Common myeloid progenitor, CD34-positive (primary cell): Measurements from ENCODE around the gene NRP2.

Source experiments
- CTCF ChIA-PET: fragments of 350-600 bp; sonication (Branson Sonifier 250); formaldehyde crosslinking; loops from one replicate; lab custom pipeline; 2021; ENCODE audit warnings: antibody characterized with exemption; lab: Charles Lee
- POLR2A ChIA-PET: fragments of 350-600 bp; sonication (Branson Sonifier 250); formaldehyde crosslinking; loops from one replicate; lab custom pipeline; 2021; ENCODE audit warnings: antibody characterized with exemption; lab: Charles Lee
- DNase-seq, 3 donors: peaks; one replicate each; pipeline versions ENCODE4 v3.0.0 to v3.0.0-alpha.2; 2013
- H3K27ac ChIP-seq, 2 experiments: 1 replicate in 1 of 2; 2 replicates in 1 of 2; pipeline ENCODE4 v1.7.0; 2013; ENCODE audit warnings: inconsistent platforms in 2 of 2, low read length in 2 of 2, mild to moderate bottlenecking in 2 of 2, low read depth in 1 of 2, moderate library complexity in 1 of 2; ENCODE audit not compliant: severe bottlenecking in 2 of 2, insufficient read depth in 1 of 2, poor library complexity in 1 of 2
- H3K27me3 ChIP-seq, 5 experiments: replicated peaks in 2 of 5; 1 replicate in 3 of 5; 2 replicates in 2 of 5; pipeline versions ENCODE4 v1.6.1 to v1.7.0; 2013; ENCODE audit warnings: low read length in 4 of 5, mild to moderate bottlenecking in 2 of 5, moderate library complexity in 2 of 5, inconsistent platforms in 1 of 5; ENCODE audit not compliant: insufficient read depth in 5 of 5, control insufficient read depth in 4 of 5
- H3K36me3 ChIP-seq, 4 experiments: 1 replicate in 2 of 4; 2 replicates in 2 of 4; pipeline versions ENCODE4 v1.6.1 to v1.7.0; 2013; ENCODE audit warnings: low read length in 3 of 4, control low read depth in 1 of 4, mild to moderate bottlenecking in 1 of 4; ENCODE audit not compliant: control insufficient read depth in 4 of 4, insufficient read depth in 4 of 4
- H3K4me1 ChIP-seq, 4 experiments: 1 replicate in 3 of 4; 2 replicates in 1 of 4; pipeline versions ENCODE4 v1.6.1 to v1.7.1; 2013; ENCODE audit warnings: low read length in 3 of 4, mild to moderate bottlenecking in 3 of 4, control low read depth in 1 of 4, inconsistent platforms in 1 of 4, moderate library complexity in 1 of 4; ENCODE audit not compliant: control insufficient read depth in 4 of 4, insufficient read depth in 4 of 4; ENCODE audit errors: control extremely low read depth in 1 of 4
- H3K4me3 ChIP-seq, 7 experiments: 1 replicate in 4 of 7; 2 replicates in 3 of 7; pipeline versions ENCODE4 v1.5.1 to v1.7.0; 2013; ENCODE audit warnings: mild to moderate bottlenecking in 7 of 7, low read length in 6 of 7, moderate library complexity in 6 of 7, inconsistent platforms in 2 of 7, low read depth in 2 of 7, control low read depth in 1 of 7; ENCODE audit not compliant: insufficient read depth in 4 of 7, control insufficient read depth in 1 of 7; ENCODE audit errors: extremely low read depth in 1 of 7
- H3K9me3 ChIP-seq, 5 experiments: 1 replicate in 4 of 5; 2 replicates in 1 of 5; pipeline versions ENCODE4 v1.6.1 to v1.7.1; 2013; ENCODE audit warnings: low read length in 4 of 5, mild to moderate bottlenecking in 2 of 5, inconsistent platforms in 1 of 5, low read depth in 1 of 5, moderate library complexity in 1 of 5; ENCODE audit not compliant: control insufficient read depth in 4 of 5, insufficient read depth in 2 of 5; ENCODE audit errors: control extremely low read depth in 1 of 5
- WGBS: methylation state at CpG from one replicate; pipeline ENCODE4 v1.1.5; 2013; ENCODE audit not compliant: insufficient coverage; 5-methylcytosine and 5-hydroxymethylcytosine counted together

NRP2 gene

DNA sequence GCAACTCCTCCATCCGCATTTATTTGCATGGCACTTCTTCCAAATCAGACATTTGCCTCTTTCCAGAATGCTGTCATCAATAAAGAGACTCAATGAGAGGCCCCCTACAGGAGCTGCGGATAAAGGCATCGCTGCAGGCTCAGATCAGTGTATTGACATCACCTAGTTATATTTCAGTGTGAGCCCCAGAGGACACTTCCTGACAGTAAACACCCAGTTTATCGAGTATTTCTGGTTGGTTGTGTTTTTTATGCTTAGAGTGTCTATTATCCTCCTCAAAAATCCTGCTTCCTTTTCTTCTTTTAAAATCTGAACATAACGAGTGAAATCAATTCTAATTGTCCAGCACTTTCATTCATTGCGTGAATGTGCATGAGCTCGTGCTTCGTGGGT lies 38.8 kb downstream of the NRP2 start:
- ChIA-PET POLR2A (interaction anchor here (1.0 kb wide), 1 partner anchor 94 kb away, joined by 3 read pairs; no protein-coding TSS in a partner anchor), CTCF (interaction anchor here (0.7 to 0.9 kb wide), 4 partner anchors 8 to 42 kb away, joined by 3 to 5 read pairs (median 3); no protein-coding TSS in a partner anchor)
- Histone ChIP-seq H3K9me3 (no peaks in the 10 kb centered on the region), H3K4me3 (no peak overlapping the region), H3K36me3 (no peaks in the 10 kb centered on the region), H3K27ac (no peak overlapping the region), H3K27me3 (peaks cover 0 to 2% (median 0%) of the 10 kb centered on the region in 5 experiments), H3K4me1 (peaks cover 0 to 16% (median 0%) of the 10 kb centered on the region in 4 experiments)
- DNase-seq = peak in 1 of 3 donors; percentile 26
- WGBS = 100% methylated on average over 4 of the region's 8 CpGs

DNA sequence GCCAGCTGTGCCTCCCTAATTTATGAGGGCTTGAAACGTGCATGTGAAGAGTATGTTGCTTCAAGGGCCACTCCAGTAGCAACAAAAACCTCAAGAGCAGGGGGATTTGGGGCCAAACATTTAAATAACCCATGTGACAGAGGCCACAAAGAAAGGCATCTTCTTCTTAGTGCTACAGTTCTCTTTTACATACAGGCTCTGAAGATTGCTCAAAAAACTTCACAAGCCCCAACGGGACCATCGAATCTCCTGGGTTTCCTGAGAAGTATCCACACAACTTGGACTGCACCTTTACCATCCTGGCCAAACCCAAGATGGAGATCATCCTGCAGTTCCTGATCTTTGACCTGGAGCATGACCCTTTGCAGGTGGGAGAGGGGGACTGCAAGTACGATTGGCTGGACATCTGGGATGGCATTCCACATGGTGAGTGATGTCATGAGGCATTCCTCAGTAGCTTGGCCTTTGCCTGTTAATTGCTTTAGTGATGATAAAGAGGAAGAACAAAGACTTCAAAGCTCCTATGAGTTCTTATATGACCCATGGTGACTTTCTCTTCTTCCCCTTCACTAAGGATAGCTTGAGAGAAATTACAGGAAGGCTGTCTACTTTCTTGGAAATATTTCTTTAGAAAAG lies 40.1 kb downstream of the NRP2 start:
- ChIA-PET CTCF (interaction anchor here (0.7 to 1.5 kb wide), 4 partner anchors 9 to 46 kb away, joined by 3 to 4 read pairs (median 3); no protein-coding TSS in a partner anchor), POLR2A (no interaction called here)
- Histone ChIP-seq H3K4me1 (peaks cover 0 to 16% (median 0%) of the 10 kb centered on the region in 4 experiments), H3K4me3 (no peak overlapping the region), H3K36me3 (no peaks in the 10 kb centered on the region), H3K27me3 (no peaks in the 10 kb centered on the region), H3K27ac (no peak overlapping the region), H3K9me3 (no peaks in the 10 kb centered on the region)
- DNase-seq = peak in 1 of 3 donors; percentile 46
- WGBS = 100% methylated on average over 3 of the region's 4 CpGs

DNA sequence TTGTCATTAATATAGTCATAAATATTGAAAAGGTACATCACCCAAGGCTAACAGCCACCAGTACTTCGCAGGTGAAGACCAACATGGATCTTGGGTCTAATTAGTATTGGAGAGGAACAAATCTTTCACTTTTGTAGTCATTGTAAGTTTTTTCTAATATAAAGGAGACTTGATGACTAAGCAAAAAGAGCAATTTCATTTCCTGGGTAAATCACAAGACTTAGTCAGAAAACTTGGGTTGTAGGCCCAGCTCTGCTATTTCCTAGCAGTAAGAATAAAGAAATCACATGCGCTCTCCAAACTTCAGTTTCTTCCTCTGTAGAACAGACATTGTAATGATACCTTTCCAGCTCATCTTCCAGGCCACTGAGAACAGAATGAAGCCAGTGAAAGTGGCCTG lies 40.9 kb downstream of the NRP2 start:
- CTCF ChIA-PET = interaction anchor here (1.3 to 1.5 kb wide), 2 partner anchors 8 to 39 kb away, joined by 3 read pairs; no protein-coding TSS in a partner anchor
- no CpG with 5 or more reads among the region's 2 CpGs for WGBS
- POLR2A ChIA-PET = no interaction called here
- peak in 2 of 3 donors; percentile 49 to 52 for DNase-seq
- H3K9me3 ChIP-seq = no peaks in the 10 kb centered on the region
- H3K27ac ChIP-seq = no peak overlapping the region
- peaks cover 0 to 16% (median 0%) of the 10 kb centered on the region in 4 experiments for H3K4me1 ChIP-seq
- no peaks in the 10 kb centered on the region for H3K27me3 ChIP-seq
- no peak overlapping the region for H3K4me3 ChIP-seq
- H3K36me3 ChIP-seq = no peaks in the 10 kb centered on the region

DNA sequence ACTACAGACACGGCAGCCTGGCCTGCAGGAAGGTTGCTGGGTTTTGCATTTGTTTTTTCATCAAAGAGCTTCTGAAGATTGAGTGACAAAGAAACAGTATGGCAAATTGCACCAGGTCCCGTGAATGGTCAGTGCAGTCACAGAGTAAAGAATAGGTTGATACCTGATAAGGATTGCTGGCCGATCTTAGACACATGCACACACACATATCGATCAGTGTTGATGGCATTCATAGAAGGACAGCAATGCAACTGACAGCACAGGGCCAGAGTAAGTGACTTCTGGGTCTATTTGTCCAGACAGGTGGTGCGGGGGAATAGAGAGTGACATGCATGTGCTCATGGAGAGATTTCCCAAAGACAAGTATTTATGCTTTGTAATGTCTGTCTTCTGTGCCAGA lies 42.8 kb downstream of the NRP2 start:
- ChIA-PET CTCF (no interaction called here), POLR2A (no interaction called here)
- peaks cover 0 to 16% (median 0%) of the 10 kb centered on the region in 4 experiments for H3K4me1 ChIP-seq
- DNase-seq = no peak
- no peaks in the 10 kb centered on the region for H3K27me3 ChIP-seq
- no peaks in the 10 kb centered on the region for H3K36me3 ChIP-seq
- WGBS = 100% methylated on average over 5 of the region's 5 CpGs
- no peaks in the 10 kb centered on the region for H3K9me3 ChIP-seq
- no peak overlapping the region for H3K27ac ChIP-seq
- H3K4me3 ChIP-seq = no peak overlapping the region

DNA sequence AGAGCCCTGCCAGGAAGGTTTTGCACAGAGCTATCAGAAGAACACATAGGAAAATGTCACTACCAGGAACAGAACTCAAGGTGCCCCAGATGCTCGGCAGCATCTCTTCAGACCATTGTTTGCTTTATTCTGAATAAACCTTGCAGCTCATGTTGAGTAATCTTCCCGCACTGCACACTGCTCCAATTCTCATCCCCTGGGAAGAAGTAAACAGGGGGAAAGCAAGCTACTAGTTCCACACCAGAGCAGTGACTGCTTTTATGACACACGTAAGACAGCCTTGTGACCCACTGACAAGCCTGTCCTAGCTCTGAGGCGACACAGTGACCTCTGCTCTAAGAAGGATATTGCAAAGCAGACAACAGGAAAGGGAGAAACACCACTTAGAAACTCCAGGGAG lies 44.2 kb downstream of the NRP2 start:
- ChIA-PET CTCF (interaction anchor here (1.8 kb wide), 1 partner anchor 9 kb away, joined by 4 read pairs; no protein-coding TSS in a partner anchor), POLR2A (interaction anchor here (0.6 kb wide), 1 partner anchor 771 kb away, joined by 5 read pairs; no protein-coding TSS in a partner anchor)
- Histone ChIP-seq H3K9me3 (no peaks in the 10 kb centered on the region), H3K36me3 (no peaks in the 10 kb centered on the region), H3K4me3 (no peak overlapping the region), H3K27ac (no peak overlapping the region), H3K4me1 (peaks cover 0 to 24% (median 5%) of the 10 kb centered on the region in 4 experiments), H3K27me3 (no peaks in the 10 kb centered on the region)
- DNase-seq = no peak
- WGBS = 100% methylated on average over 3 of the region's 4 CpGs

DNA sequence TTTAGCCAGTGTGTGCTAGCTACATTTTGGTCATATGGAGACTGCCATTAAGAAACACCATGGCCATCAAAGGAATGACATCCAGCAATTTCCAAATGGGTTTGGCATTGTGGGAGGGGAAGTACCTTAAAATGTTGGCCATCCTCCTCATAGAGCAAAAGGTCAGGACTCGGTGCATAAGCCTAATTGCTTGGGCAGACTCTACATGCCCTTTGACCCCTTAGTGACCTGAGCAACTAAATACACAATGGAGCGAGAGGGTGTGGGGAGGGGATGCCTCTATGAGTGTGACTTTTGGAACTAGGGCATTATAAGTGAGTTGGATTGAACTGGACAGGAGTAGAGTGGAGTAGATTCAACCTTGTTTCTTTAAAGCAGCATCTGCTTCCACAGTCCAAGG lies 44.9 kb downstream of the NRP2 start:
- Histone ChIP-seq H3K36me3 (no peaks in the 10 kb centered on the region), H3K4me3 (no peak overlapping the region), H3K27me3 (no peaks in the 10 kb centered on the region), H3K9me3 (no peaks in the 10 kb centered on the region), H3K27ac (no peak overlapping the region), H3K4me1 (peaks cover 0 to 17% (median 5%) of the 10 kb centered on the region in 4 experiments)
- DNase-seq = no peak
- 100% methylated on average over 2 of the region's 2 CpGs for WGBS
- ChIA-PET CTCF (interaction anchor here (1.8 kb wide), 1 partner anchor 10 kb away, joined by 4 read pairs; no protein-coding TSS in a partner anchor), POLR2A (no interaction called here)

DNA sequence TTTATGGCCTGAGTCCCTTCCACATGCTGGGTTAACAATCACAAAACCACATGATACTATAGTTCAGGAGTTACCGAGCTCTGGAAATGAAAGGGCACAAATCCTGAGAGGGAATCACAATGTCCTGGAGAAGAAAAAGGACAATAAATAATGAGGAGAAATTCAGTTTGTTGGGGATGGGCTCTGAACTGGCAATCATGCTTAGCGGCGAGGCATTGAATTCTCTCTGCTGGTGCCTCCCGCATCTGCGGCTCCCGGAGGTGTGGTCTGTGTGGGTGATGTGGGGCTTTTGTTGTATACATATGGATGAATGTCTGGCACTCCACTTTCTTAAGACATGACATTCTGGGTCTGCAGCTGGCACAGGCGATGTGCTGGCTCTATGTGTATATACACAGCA lies 46.1 kb downstream of the NRP2 start:
- Histone ChIP-seq H3K27ac (no peak overlapping the region), H3K4me1 (peaks cover 0 to 11% (median 5%) of the 10 kb centered on the region in 4 experiments), H3K27me3 (no peaks in the 10 kb centered on the region), H3K36me3 (no peaks in the 10 kb centered on the region), H3K4me3 (no peak overlapping the region), H3K9me3 (no peaks in the 10 kb centered on the region)
- WGBS = 97% methylated on average over 4 of the region's 7 CpGs
- CTCF ChIA-PET = no interaction called here
- DNase-seq = no peak
- POLR2A ChIA-PET = no interaction called here
